ENCODE data around the gene NACA2.

- TF ChIP-seq CTCF (IDR thresholded peaks at IDR 0.05) (no peak), ZFX (IDR thresholded peaks at IDR 0.05; ENCODE audit: borderline replicate concordance) (no peak)
Measured at GRCh38 chr17:61601297-61601696, 10.3 kb upstream of the NACA2 start.
